ENCODE measurements around the gene MFN1.

The MFN1 gene

DNA sequence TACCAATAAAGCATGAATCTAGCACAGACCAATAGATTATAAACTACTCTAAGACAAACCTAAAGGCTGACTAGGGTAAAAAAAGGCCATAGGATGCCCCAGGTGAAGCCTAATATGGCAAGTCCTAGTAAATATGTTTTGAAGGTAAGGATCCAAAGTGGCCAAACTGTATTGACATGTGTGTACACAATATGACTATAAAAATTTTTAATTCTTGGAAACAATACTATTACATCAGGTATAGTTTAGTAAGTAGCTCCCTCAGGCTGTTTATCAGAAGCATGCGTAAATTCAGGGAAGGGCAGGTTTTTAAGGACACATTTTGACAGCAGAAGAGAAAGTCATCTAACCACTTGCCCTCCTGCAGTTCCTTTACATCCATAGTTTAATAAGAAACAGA lies 84.9 kb downstream of the MFN1 start:
- peak; percentile 8 for DNase-seq

GRCh38 chr3:179436517-179436916 lies 89.0 kb downstream of the MFN1 start:
- peak; percentile 72 for DNase-seq

GRCh38 chr3:179438841-179439240 lies 91.3 kb downstream of the MFN1 start:
- DNase-seq = peak; percentile 30
